IMR-90 (cell line): ENCODE results near the gene PRRC2B. TPM values are rescaled to one million over a fixed set of nuclear protein-coding genes. Genes with fewer than 3 reads are reported as not detected.

Experiments used
- ATAC-seq: fragments of 200-7000 bp; cut with Tn5 transposase; 2 replicates; pipeline ENCODE4 v1.9.1; 2020; ENCODE audit warnings: low read depth, mild to moderate bottlenecking, moderate library complexity
- BruUV-seq: library from RNA; stranded (reverse); fragments of 400-500 nt; replicated peaks from 2 replicates; lab custom pipeline; 2021; lab: Mats Ljungman, UMichigan
- CTCF ChIA-PET: fragments of 300-600 bp; formaldehyde crosslinking; extraction: SDS; loops from one replicate; lab custom pipeline; 2021; ENCODE audit warnings: antibody characterized with exemption; lab: Yijun Ruan, JAX
- POLR2A ChIA-PET: fragments of 300-600 bp; sonication (Branson Sonifier 250); formaldehyde crosslinking; loops from one replicate; lab custom pipeline; 2022; ENCODE audit warnings: antibody characterized with exemption; ENCODE audit not compliant: unreplicated experiment; lab: Charles Lee
- DNase-seq: peaks from one replicate; pipeline ENCODE4 v3.0.0; 2013
- H2AFZ ChIP-seq: replicated peaks from 2 replicates; pipeline ENCODE3; 2013; ENCODE audit warnings: low read length, mild to moderate bottlenecking; ENCODE audit not compliant: poor library complexity
- H2AK5ac ChIP-seq: 2 replicates; pipeline ENCODE4 v1.6.1; 2013; ENCODE audit warnings: low read depth, low read length, inconsistent platforms
- H2AK9ac ChIP-seq: replicated peaks from 2 replicates; pipeline ENCODE3; 2013; ENCODE audit warnings: mild to moderate bottlenecking, low read depth, low read length, moderate library complexity; ENCODE audit not compliant: poor library complexity
- H2BK120ac ChIP-seq: 2 replicates; pipeline ENCODE4 v1.6.1; 2013; ENCODE audit warnings: low read depth, low read length, inconsistent platforms
- H2BK15ac ChIP-seq: 3 replicates; pipeline ENCODE4 v1.6.1; 2013; ENCODE audit warnings: low read depth, low read length, inconsistent platforms
- H2BK20ac ChIP-seq: 2 replicates; pipeline ENCODE4 v1.6.1; 2013; ENCODE audit warnings: low read depth, mild to moderate bottlenecking, inconsistent platforms, low read length, moderate library complexity
- H2BK5ac ChIP-seq: 2 replicates; pipeline ENCODE4 v1.6.1; 2013; ENCODE audit warnings: mild to moderate bottlenecking, low read depth, low read length, inconsistent platforms; ENCODE audit not compliant: poor library complexity, severe bottlenecking
- H3K14ac ChIP-seq: replicated peaks from 2 replicates; pipeline ENCODE4 v1.6.1; 2013; ENCODE audit warnings: low read depth, low read length, inconsistent platforms
- H3K18ac ChIP-seq: 2 replicates; pipeline ENCODE4 v1.6.1; 2013; ENCODE audit warnings: low read depth, low read length, control low read depth
- H3K23ac ChIP-seq: 2 replicates; pipeline ENCODE4 v1.6.1; 2013; ENCODE audit warnings: low read depth, low read length, inconsistent platforms
- H3K27ac ChIP-seq: 2 replicates; pipeline ENCODE4 v1.5.1; 2013; ENCODE audit warnings: mild to moderate bottlenecking, control low read depth, low read length; ENCODE audit not compliant: insufficient read depth
- H3K27me3 ChIP-seq: 2 replicates; pipeline ENCODE4 v1.6.1; 2013; ENCODE audit warnings: low read length; ENCODE audit not compliant: control insufficient read depth, insufficient read depth
- H3K36me3 ChIP-seq: 2 replicates; pipeline ENCODE4 v1.6.1; 2013; ENCODE audit warnings: low read length, mixed read lengths; ENCODE audit not compliant: control insufficient read depth, insufficient read depth
- H3K4ac ChIP-seq: 2 replicates; pipeline ENCODE4 v1.6.1; 2013; ENCODE audit warnings: low read depth, low read length, inconsistent platforms
- H3K4me1 ChIP-seq: 2 replicates; pipeline ENCODE4 v1.6.1; 2013; ENCODE audit warnings: low read length, mixed read lengths; ENCODE audit not compliant: control insufficient read depth, insufficient read depth
- H3K4me2 ChIP-seq: 2 replicates; pipeline ENCODE4 v1.6.1; 2013; ENCODE audit warnings: low read depth, mild to moderate bottlenecking, control low read depth, low read length, moderate library complexity
- H3K4me3 ChIP-seq: 2 replicates; pipeline ENCODE4 v1.5.1; 2013; ENCODE audit warnings: low read depth, mild to moderate bottlenecking, control low read depth, low read length, moderate library complexity; ENCODE audit not compliant: insufficient read depth
- H3K56ac ChIP-seq: 2 replicates; pipeline ENCODE4 v1.6.1; 2013; ENCODE audit warnings: low read length, inconsistent platforms; ENCODE audit not compliant: insufficient read depth; ENCODE audit errors: extremely low read depth
- H3K79me1 ChIP-seq, 2 experiments: 2 replicates each; pipeline ENCODE4 v1.6.1; 2013; ENCODE audit warnings: low read length in 2 of 2, inconsistent platforms in 1 of 2, low read depth in 1 of 2
- H3K9ac ChIP-seq: 2 replicates; pipeline ENCODE4 v1.6.1; 2013; ENCODE audit warnings: low read depth, low read length, control low read depth
- H3K9me1 ChIP-seq: 2 replicates; pipeline ENCODE4 v1.6.1; 2013; ENCODE audit warnings: low read length, inconsistent platforms; ENCODE audit not compliant: insufficient read depth
- H3K9me3 ChIP-seq: 2 replicates; pipeline ENCODE4 v1.6.1; 2013; ENCODE audit warnings: low read length; ENCODE audit not compliant: control insufficient read depth, insufficient read depth
- H4K20me1 ChIP-seq: 2 replicates; pipeline ENCODE4 v1.6.1; 2013; ENCODE audit warnings: low read length, inconsistent platforms; ENCODE audit not compliant: insufficient read depth
- H4K5ac ChIP-seq: 2 replicates; pipeline ENCODE4 v1.6.1; 2013; ENCODE audit warnings: mild to moderate bottlenecking, low read depth, low read length, control low read depth
- H4K8ac ChIP-seq, 2 experiments: 2 replicates each; pipeline ENCODE4 v1.6.1; 2013; ENCODE audit warnings: low read depth in 2 of 2, low read length in 2 of 2, control low read depth in 1 of 2, inconsistent platforms in 1 of 2
- H4K91ac ChIP-seq: 2 replicates; pipeline ENCODE4 v1.6.1; 2013; ENCODE audit warnings: low read depth, low read length, inconsistent platforms; ENCODE audit not compliant: insufficient read depth
- BHLHE40 ChIP-seq: fragments of 150-350 bp; IDR thresholded peaks from 2 replicates; pipeline ENCODE4 v1.6.1; 2016; ENCODE audit warnings: mild to moderate bottlenecking, low read depth, low read length
- CEBPB ChIP-seq: IDR thresholded peaks from 2 replicates; pipeline ENCODE4 v1.6.1; 2012; ENCODE audit warnings: low read depth, low read length, improper control_type of control experiment
- CHD1 ChIP-seq: IDR thresholded peaks from 2 replicates; pipeline ENCODE4 v1.6.1; 2012; ENCODE audit warnings: low read depth, low read length, improper control_type of control experiment
- ELK1 ChIP-seq: fragments of 150-350 bp; IDR thresholded peaks from 2 replicates; pipeline ENCODE4 v1.6.1; 2016; ENCODE audit warnings: low read depth, mild to moderate bottlenecking, low read length, moderate library complexity, borderline replicate concordance
- FOS ChIP-seq: fragments of 150-350 bp; IDR thresholded peaks from 2 replicates; pipeline ENCODE4 v1.6.1; 2016; ENCODE audit warnings: low read depth, low read length
- MAFK ChIP-seq: IDR thresholded peaks from 2 replicates; pipeline ENCODE4 v1.6.1; 2012; ENCODE audit warnings: low read depth, low read length, improper control_type of control experiment
- MAZ ChIP-seq: IDR thresholded peaks from 2 replicates; pipeline ENCODE4 v1.6.1; 2012; ENCODE audit warnings: low read depth, mild to moderate bottlenecking, low read length, improper control_type of control experiment, moderate library complexity, borderline replicate concordance
- MXI1 ChIP-seq: IDR thresholded peaks from 2 replicates; pipeline ENCODE4 v1.6.1; 2012; ENCODE audit warnings: low read depth, mild to moderate bottlenecking, low read length, moderate library complexity, borderline replicate concordance
- NFE2L2 ChIP-seq: fragments of 150-350 bp; IDR thresholded peaks from 2 replicates; pipeline ENCODE4 v1.6.1; 2016; ENCODE audit warnings: low read depth, mild to moderate bottlenecking, low read length
- POLR2A ChIP-seq: IDR thresholded peaks from 2 replicates; pipeline ENCODE4 v1.6.1; 2012; ENCODE audit warnings: mild to moderate bottlenecking, low read depth, low read length
- RAD21 ChIP-seq: IDR thresholded peaks from 2 replicates; pipeline ENCODE4 v1.6.1; 2012; ENCODE audit warnings: low read length, improper control_type of control experiment
- RCOR1 ChIP-seq: IDR thresholded peaks from 2 replicates; pipeline ENCODE4 v1.6.1; 2012; ENCODE audit warnings: mild to moderate bottlenecking, low read length, improper control_type of control experiment; ENCODE audit not compliant: insufficient replicate concordance
- RFX5 ChIP-seq: IDR thresholded peaks from 2 replicates; pipeline ENCODE4 v1.8.0; 2012; ENCODE audit warnings: low read depth, mild to moderate bottlenecking, low read length, moderate library complexity
- SMC3 ChIP-seq: fragments of 150-350 bp; IDR thresholded peaks from 2 replicates; pipeline ENCODE4 v1.6.1; 2016; ENCODE audit warnings: low read depth, mild to moderate bottlenecking, antibody characterized with exemption, low read length, moderate library complexity
- WGBS, 2 experiments: methylation state at CpG; one replicate each; pipeline versions ENCODE4 v1.1.5 to v1.1.7; 2013; ENCODE audit warnings: missing lambda C conversion rate in 2 of 2; ENCODE audit not compliant: insufficient read length in 1 of 2; ENCODE audit errors: extremely low coverage in 2 of 2; 5-methylcytosine and 5-hydroxymethylcytosine counted together
- dilution Hi-C: fragments of 300-500 bp; cut with HindIII; formaldehyde crosslinking; loops from one replicate; pipeline ENCODE4 v1.14.3; 2018; ENCODE audit warnings: low sequenced_read_pairs; ENCODE audit not compliant: unreplicated experiment
- in situ Hi-C: fragments of 300-500 bp; cut with MboI; formaldehyde crosslinking; loops from 3 replicates; pipeline ENCODE4 v1.14.3; 2019; ENCODE audit warnings: low sequenced_read_pairs, inconsistent platforms, mixed read lengths
- intact Hi-C: fragments of 100-400 bp; cut with micrococcal nuclease; formaldehyde crosslinking; loops from 2 replicates; pipeline ENCODE4 v1.10.0; 2022
- polyA plus RNA-seq, 3 experiments: library from polyadenylated mRNA; depleted of rRNA; stranded (reverse); fragments of >200 nt; gene quantifications; 2 replicates each; pipeline ENCODE4 v1.2.3, GENCODE V29; 2012; ENCODE audit warnings: low replicate concordance in 1 of 3
- total RNA-seq: library from RNA; depleted of rRNA; stranded (reverse); fragments of >200 nt; gene quantifications from 2 replicates; pipeline ENCODE4 v1.2.3, GENCODE V29; 2012
- TF ChIP-seq, protein P1 (sequence below): conservative IDR thresholded peaks from 2 replicates; pipeline ENCODE4 v1.5.1; 2012; ENCODE audit warnings: mild to moderate bottlenecking, low read depth, low read length, improper control_type of control experiment
- TF ChIP-seq, protein P2 (sequence below): fragments of 150-350 bp; IDR thresholded peaks from 2 replicates; pipeline ENCODE4 v1.6.1; 2017; ENCODE audit warnings: mild to moderate bottlenecking, antibody characterized with exemption, low read length, low read depth

Gene PRRC2B
- total and polyA plus RNA-seq, 2 of the 4 experiments (the other 2 are of a cell fraction): 19.4 to 39.1 TPM

DNA sequence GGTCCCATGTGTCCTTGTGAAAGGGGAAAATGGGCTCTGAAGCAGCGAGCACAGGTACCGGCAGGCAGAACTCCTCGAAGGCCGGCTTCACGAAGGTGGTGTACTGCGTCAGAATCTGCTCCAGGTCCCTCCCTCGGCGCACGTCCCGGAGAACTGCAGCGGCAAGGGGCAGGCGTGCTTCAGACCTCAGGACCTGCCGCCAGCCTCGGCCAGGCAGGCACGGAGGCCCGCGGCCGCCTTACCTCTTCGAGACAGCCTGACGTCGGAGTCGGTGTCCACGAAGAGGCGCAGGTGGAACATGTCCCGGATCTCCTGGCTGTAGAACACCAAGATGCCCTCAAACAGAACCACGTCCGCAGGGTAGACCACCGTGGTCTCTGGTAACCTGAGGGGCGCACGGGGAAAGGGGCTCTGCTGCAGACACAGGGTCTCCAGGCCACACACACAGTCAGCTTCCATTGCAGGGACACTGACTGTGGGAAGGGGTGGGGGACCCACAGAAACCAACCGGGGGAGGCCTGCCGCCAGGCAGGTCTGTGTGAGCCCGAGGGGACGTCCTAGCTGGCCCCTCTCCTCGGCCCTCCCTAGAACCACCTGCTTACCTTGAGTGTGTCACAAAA is 135.1 kb downstream of the PRRC2B start:
- no peak overlapping the region for H3K14ac ChIP-seq
- no peak overlapping the region for H4K8ac ChIP-seq
- no TSS peak for BruUV-seq
- H4K91ac ChIP-seq: no peak overlapping the region
- no peaks in the 10 kb centered on the region for H3K27me3 ChIP-seq
- no peak overlapping the region for H2AK5ac ChIP-seq
- H3K27ac ChIP-seq: no peak overlapping the region
- ChIA-PET CTCF (no interaction called here), POLR2A (no interaction called here)
- H3K23ac ChIP-seq: no peak overlapping the region
- DNase-seq (no peak), ATAC-seq (no peak)
- no peak overlapping the region for H2BK120ac ChIP-seq
- dilution Hi-C loops (no loop called here), in situ Hi-C loops (no loop called here), intact Hi-C loops (no loop called here)
- peaks cover 12 to 20% of the 10 kb centered on the region in 2 experiments for H3K79me1 ChIP-seq
- no peak overlapping the region for H3K9ac ChIP-seq
- TF ChIP-seq POLR2A (no peak), RAD21 (no peak), MAFK (no peak), MAZ (no peak), CHD1 (no peak), MXI1 (no peak), SMC3 (no peak), NFE2L2 (no peak), ELK1 (no peak), RFX5 (no peak), RCOR1 (no peak), CEBPB (no peak), FOS (no peak), BHLHE40 (no peak)
- TF ChIP-seq, protein P1, sequence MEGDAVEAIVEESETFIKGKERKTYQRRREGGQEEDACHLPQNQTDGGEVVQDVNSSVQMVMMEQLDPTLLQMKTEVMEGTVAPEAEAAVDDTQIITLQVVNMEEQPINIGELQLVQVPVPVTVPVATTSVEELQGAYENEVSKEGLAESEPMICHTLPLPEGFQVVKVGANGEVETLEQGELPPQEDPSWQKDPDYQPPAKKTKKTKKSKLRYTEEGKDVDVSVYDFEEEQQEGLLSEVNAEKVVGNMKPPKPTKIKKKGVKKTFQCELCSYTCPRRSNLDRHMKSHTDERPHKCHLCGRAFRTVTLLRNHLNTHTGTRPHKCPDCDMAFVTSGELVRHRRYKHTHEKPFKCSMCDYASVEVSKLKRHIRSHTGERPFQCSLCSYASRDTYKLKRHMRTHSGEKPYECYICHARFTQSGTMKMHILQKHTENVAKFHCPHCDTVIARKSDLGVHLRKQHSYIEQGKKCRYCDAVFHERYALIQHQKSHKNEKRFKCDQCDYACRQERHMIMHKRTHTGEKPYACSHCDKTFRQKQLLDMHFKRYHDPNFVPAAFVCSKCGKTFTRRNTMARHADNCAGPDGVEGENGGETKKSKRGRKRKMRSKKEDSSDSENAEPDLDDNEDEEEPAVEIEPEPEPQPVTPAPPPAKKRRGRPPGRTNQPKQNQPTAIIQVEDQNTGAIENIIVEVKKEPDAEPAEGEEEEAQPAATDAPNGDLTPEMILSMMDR: no peak
- TF ChIP-seq, protein P2, sequence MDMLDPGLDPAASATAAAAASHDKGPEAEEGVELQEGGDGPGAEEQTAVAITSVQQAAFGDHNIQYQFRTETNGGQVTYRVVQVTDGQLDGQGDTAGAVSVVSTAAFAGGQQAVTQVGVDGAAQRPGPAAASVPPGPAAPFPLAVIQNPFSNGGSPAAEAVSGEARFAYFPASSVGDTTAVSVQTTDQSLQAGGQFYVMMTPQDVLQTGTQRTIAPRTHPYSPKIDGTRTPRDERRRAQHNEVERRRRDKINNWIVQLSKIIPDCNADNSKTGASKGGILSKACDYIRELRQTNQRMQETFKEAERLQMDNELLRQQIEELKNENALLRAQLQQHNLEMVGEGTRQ: no peak
- no peak overlapping the region for H3K4me3 ChIP-seq
- H3K9me3 ChIP-seq: no peaks in the 10 kb centered on the region
- H2BK15ac ChIP-seq: no peak overlapping the region
- peaks cover 8% of the 10 kb centered on the region for H3K4me1 ChIP-seq
- H3K4me2 ChIP-seq: no peak overlapping the region
- no peak overlapping the region for H4K5ac ChIP-seq
- no peak overlapping the region for H3K56ac ChIP-seq
- WGBS, 2 experiments: 97% methylated on average over 12 of the region's 35 CpGs; no CpG with 5 or more reads in 1 of the 2 experiments
- peaks cover 40% of the 10 kb centered on the region for H3K36me3 ChIP-seq
- peaks cover 9% of the 10 kb centered on the region; the same call in 1 of the 2 replicates for H4K20me1 ChIP-seq
- H3K4ac ChIP-seq: no peak overlapping the region
- H2AK9ac ChIP-seq: no peak overlapping the region
- H2BK20ac ChIP-seq: no peak overlapping the region
- no peaks in the 10 kb centered on the region for H3K9me1 ChIP-seq
- H2AFZ ChIP-seq: no peak overlapping the region
- H3K18ac ChIP-seq: no peak overlapping the region
- H2BK5ac ChIP-seq: no peak overlapping the region
